SK-N-SH treated with all-trans-retinoic acid at 6 μM for 48 hours (cell line): Measurements from ENCODE around the gene AMOTL2.

Experiments
- ARNTL ChIP-seq: fragments of 450-650 bp; formaldehyde crosslinking; IDR thresholded peaks from 2 replicates; pipeline ENCODE4 v1.5.0; 2020; ENCODE audit warnings: low read depth, mild to moderate bottlenecking, moderate library complexity, borderline replicate concordance
- BACH2 ChIP-seq: fragments of 250-450 bp; sonication (Bioruptor Pico); IDR thresholded peaks from 2 replicates; pipeline ENCODE4 v1.9.0; 2021; ENCODE audit warnings: mild to moderate bottlenecking, borderline replicate concordance
- CSDC2 ChIP-seq: fragments of 250-450 bp; sonication (Bioruptor Pico); IDR thresholded peaks from 2 replicates; pipeline ENCODE4 v1.5.0; 2020; ENCODE audit warnings: mild to moderate bottlenecking, moderate library complexity
- GLIS3 ChIP-seq: fragments of 250-450 bp; sonication (Bioruptor Pico); IDR thresholded peaks from 2 replicates; pipeline ENCODE4 v1.5.0; 2020; ENCODE audit warnings: mild to moderate bottlenecking, moderate library complexity
- PATZ1 ChIP-seq: fragments of 250-450 bp; sonication (Bioruptor Pico); IDR thresholded peaks from 2 replicates; pipeline ENCODE4 v1.8.0; 2020; ENCODE audit warnings: mild to moderate bottlenecking, moderate library complexity, borderline replicate concordance
- TOX ChIP-seq: fragments of 250-450 bp; sonication (Bioruptor Pico); IDR thresholded peaks from 2 replicates; pipeline ENCODE4 v1.8.0; 2021; ENCODE audit warnings: mild to moderate bottlenecking, moderate library complexity, borderline replicate concordance
- ZNF8 ChIP-seq: fragments of 450-650 bp; formaldehyde crosslinking; IDR thresholded peaks from 2 replicates; pipeline ENCODE4 v1.5.0; 2020; ENCODE audit warnings: mild to moderate bottlenecking, moderate library complexity
- TF ChIP-seq, protein P1 (sequence below): fragments of 250-450 bp; sonication (Bioruptor Pico); IDR thresholded peaks from 2 replicates; pipeline ENCODE4 v1.5.1; 2020; ENCODE audit warnings: low read depth, mild to moderate bottlenecking, moderate library complexity
- TF ChIP-seq, protein P2 (sequence below): fragments of 250-450 bp; sonication (Bioruptor Pico); IDR thresholded peaks from 2 replicates; pipeline ENCODE4 v1.5.1; 2021; ENCODE audit warnings: mild to moderate bottlenecking, moderate library complexity

DNA sequence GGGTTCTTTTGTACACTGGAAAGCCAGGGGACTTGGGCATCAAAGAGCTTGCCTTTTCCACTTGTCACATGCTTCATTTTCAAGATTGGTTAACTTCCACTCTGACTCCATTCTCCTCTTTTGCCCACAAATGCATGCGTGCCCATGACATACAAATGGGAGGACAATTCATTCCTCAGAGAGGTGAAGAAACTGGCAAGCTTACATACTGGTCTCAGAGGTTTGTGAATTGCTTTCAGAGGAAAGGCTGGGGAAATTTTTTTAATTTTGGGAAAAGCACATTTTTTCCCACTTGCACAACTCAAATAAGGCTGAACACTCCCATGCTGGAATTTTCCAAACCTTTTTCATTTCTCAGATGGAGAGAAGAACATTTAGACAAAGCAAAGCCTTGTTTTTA is 20.9 kb upstream of the AMOTL2 start:
- TF ChIP-seq ARNTL (CRISPR knock-in tag) = no peak
- TF ChIP-seq, protein P1, sequence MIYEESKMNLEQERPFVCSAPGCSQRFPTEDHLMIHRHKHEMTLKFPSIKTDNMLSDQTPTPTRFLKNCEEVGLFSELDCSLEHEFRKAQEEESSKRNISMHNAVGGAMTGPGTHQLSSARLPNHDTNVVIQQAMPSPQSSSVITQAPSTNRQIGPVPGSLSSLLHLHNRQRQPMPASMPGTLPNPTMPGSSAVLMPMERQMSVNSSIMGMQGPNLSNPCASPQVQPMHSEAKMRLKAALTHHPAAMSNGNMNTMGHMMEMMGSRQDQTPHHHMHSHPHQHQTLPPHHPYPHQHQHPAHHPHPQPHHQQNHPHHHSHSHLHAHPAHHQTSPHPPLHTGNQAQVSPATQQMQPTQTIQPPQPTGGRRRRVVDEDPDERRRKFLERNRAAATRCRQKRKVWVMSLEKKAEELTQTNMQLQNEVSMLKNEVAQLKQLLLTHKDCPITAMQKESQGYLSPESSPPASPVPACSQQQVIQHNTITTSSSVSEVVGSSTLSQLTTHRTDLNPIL (CRISPR knock-in tag) = no peak
- TF ChIP-seq ZNF8 = no peak
- TF ChIP-seq, protein P2, sequence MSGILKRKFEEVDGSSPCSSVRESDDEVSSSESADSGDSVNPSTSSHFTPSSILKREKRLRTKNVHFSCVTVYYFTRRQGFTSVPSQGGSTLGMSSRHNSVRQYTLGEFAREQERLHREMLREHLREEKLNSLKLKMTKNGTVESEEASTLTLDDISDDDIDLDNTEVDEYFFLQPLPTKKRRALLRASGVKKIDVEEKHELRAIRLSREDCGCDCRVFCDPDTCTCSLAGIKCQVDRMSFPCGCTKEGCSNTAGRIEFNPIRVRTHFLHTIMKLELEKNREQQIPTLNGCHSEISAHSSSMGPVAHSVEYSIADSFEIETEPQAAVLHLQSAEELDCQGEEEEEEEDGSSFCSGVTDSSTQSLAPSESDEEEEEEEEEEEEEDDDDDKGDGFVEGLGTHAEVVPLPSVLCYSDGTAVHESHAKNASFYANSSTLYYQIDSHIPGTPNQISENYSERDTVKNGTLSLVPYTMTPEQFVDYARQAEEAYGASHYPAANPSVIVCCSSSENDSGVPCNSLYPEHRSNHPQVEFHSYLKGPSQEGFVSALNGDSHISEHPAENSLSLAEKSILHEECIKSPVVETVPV (CRISPR knock-in tag) = no peak
- no peak for TF ChIP-seq TOX (CRISPR knock-in tag)
- TF ChIP-seq CSDC2 (CRISPR knock-in tag) = no peak
- no peak for TF ChIP-seq GLIS3 (CRISPR knock-in tag)
- TF ChIP-seq PATZ1 (CRISPR knock-in tag) = no peak
- TF ChIP-seq BACH2 (CRISPR knock-in tag) = no peak
